Endothelial cell (in vitro differentiated cells): Measurements from ENCODE around the gene MYH1. TPM values are rescaled to one million over a fixed set of nuclear protein-coding genes. Genes with fewer than 3 reads are reported as not detected.

ENCODE experiments used
- DNase-seq: peaks from one replicate; pipeline ENCODE4 v3.0.0; 2021; ENCODE audit warnings: low spot score
- H3K27ac Mint-ChIP-seq: one replicate; pipeline ENCODE4 v1.8.0; 2021; ENCODE audit warnings: mixed read lengths, inconsistent platforms; ENCODE audit not compliant: unreplicated experiment
- H3K27me3 Mint-ChIP-seq: one replicate; pipeline ENCODE4 v1.8.0; 2021; ENCODE audit warnings: mild to moderate bottlenecking, moderate library complexity, mixed read lengths, inconsistent platforms; ENCODE audit not compliant: unreplicated experiment
- H3K36me3 Mint-ChIP-seq: one replicate; pipeline ENCODE4 v1.8.0; 2021; ENCODE audit warnings: mild to moderate bottlenecking, low read depth, mixed read lengths, inconsistent platforms; ENCODE audit not compliant: unreplicated experiment
- H3K4me1 Mint-ChIP-seq: one replicate; pipeline ENCODE4 v1.8.0; 2021; ENCODE audit warnings: mild to moderate bottlenecking, mixed read lengths, inconsistent platforms; ENCODE audit not compliant: unreplicated experiment
- H3K4me3 Mint-ChIP-seq: one replicate; pipeline ENCODE4 v1.8.0; 2021; ENCODE audit warnings: mild to moderate bottlenecking, mixed read lengths, inconsistent platforms; ENCODE audit not compliant: unreplicated experiment
- H3K9me3 Mint-ChIP-seq: one replicate; pipeline ENCODE4 v1.8.0; 2021; ENCODE audit warnings: mixed read lengths, inconsistent platforms; ENCODE audit not compliant: unreplicated experiment
- total RNA-seq: library from RNA; stranded (reverse); fragmentation: NEBNext Ultra II Directional; extraction: Animal tissue kit (Norgen Biotek cat#: 25700); gene quantifications from one replicate; pipeline ENCODE4 v1.2.1, GENCODE V29; 2021; ENCODE audit not compliant: unreplicated experiment
- TF ChIP-seq, protein P1 (sequence below): fragments of 200-600 bp; sonication (generic); IDR thresholded peaks from one replicate; pipeline ENCODE4 v1.5.0; 2021; ENCODE audit warnings: antibody characterized with exemption; ENCODE audit not compliant: unreplicated experiment

MYH1 gene
- total RNA-seq, 1 donor from 2014 or later, result not detected

GRCh38 chr17:10516638-10517037 lies 1.7 kb downstream of the MYH1 start:
- Mint-ChIP-seq H3K27me3 (no peaks in the 10 kb centered on the region), H3K4me3 (no peak overlapping the region), H3K27ac (no peak overlapping the region), H3K36me3 (no peaks in the 10 kb centered on the region), H3K9me3 (no peaks in the 10 kb centered on the region), H3K4me1 (no peaks in the 10 kb centered on the region)
- no peak for DNase-seq
- TF ChIP-seq, protein P1, sequence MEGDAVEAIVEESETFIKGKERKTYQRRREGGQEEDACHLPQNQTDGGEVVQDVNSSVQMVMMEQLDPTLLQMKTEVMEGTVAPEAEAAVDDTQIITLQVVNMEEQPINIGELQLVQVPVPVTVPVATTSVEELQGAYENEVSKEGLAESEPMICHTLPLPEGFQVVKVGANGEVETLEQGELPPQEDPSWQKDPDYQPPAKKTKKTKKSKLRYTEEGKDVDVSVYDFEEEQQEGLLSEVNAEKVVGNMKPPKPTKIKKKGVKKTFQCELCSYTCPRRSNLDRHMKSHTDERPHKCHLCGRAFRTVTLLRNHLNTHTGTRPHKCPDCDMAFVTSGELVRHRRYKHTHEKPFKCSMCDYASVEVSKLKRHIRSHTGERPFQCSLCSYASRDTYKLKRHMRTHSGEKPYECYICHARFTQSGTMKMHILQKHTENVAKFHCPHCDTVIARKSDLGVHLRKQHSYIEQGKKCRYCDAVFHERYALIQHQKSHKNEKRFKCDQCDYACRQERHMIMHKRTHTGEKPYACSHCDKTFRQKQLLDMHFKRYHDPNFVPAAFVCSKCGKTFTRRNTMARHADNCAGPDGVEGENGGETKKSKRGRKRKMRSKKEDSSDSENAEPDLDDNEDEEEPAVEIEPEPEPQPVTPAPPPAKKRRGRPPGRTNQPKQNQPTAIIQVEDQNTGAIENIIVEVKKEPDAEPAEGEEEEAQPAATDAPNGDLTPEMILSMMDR, result no peak

- DNase-seq, result no peak
- Mint-ChIP-seq H3K27me3 (no peaks in the 10 kb centered on the region), H3K4me1 (no peaks in the 10 kb centered on the region), H3K9me3 (no peaks in the 10 kb centered on the region), H3K36me3 (no peaks in the 10 kb centered on the region), H3K27ac (no peak overlapping the region), H3K4me3 (no peak overlapping the region)
- TF ChIP-seq, protein P1, result no peak
These were observed 2.3 kb downstream of the MYH1 start for GRCh38 chr17:10516065-10516464.

DNA sequence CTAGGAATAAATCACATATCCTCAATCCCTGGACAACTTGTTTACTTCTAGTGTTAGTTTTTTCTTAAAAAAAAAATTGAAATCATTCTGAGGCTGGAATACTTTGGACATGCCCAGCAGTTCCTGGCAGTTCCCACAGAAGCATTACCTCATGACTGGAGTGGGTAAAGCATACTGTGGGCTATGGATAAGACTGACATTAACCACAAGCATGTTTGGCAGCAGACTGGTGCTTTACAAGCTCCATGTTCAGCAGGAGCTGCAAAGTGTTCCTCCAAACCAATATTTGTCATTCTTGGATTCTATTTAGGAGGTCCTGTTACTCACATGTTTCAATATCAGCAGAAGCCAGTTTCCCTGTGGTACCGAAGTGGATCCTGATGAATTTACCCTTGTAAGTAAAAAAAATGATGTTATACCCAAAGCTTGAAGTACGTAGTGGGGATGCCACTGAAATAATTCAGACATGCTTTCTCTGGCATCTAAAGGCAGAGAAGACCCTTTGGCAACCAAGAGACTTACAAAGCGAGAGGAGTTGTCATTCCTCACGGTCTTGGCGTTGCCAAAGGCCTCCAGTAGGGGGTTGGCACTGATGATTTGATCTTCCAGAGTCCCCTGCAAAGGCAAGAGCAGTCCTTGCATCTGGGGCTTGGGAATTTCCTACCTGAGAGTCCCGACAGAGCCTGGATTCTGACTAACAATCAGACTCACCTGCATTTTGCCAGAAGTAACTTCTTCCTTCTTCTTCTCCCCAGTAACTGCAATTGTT lies 4.9 kb downstream of the MYH1 start:
- TF ChIP-seq, protein P1, result no peak
- Mint-ChIP-seq H3K4me1 (no peaks in the 10 kb centered on the region), H3K9me3 (no peaks in the 10 kb centered on the region)

DNA sequence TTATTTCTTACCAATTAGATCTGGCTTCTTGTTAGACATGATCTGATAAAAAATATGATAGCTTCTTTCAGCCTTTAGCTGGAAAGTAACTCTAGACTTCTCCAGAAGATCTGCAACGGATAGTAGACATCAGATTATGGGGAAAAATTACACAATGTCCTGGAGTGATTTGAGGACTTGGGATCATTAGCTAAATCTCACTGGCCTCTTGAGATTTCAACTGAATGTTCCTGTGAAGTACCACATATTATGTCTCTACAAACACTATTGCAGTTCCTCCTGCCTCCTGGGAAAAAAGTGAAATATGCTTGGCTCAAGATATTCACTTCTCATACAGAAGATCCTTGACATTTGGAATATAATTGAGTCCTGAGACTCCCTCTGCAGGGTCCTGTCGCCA lies 5.5 kb downstream of the MYH1 start:
- Mint-ChIP-seq H3K36me3 (no peaks in the 10 kb centered on the region), H3K9me3 (no peaks in the 10 kb centered on the region), H3K27ac (no peak overlapping the region), H3K4me3 (no peak overlapping the region), H3K4me1 (no peaks in the 10 kb centered on the region), H3K27me3 (no peaks in the 10 kb centered on the region)
- TF ChIP-seq, protein P1, result no peak
- DNase-seq, result no peak

More for the DNA sequence above, 4.9 kb downstream of the MYH1 start:
- H3K27me3 Mint-ChIP-seq, result no peaks in the 10 kb centered on the region
- DNase-seq, result no peak
- no peak overlapping the region for H3K27ac Mint-ChIP-seq
- H3K36me3 Mint-ChIP-seq, result no peaks in the 10 kb centered on the region
- H3K4me3 Mint-ChIP-seq, result no peak overlapping the region

- Mint-ChIP-seq H3K36me3 (no peaks in the 10 kb centered on the region), H3K9me3 (no peaks in the 10 kb centered on the region), H3K27me3 (no peaks in the 10 kb centered on the region), H3K4me1 (peaks cover 3% of the 10 kb centered on the region), H3K4me3 (no peak overlapping the region), H3K27ac (no peak overlapping the region)
- TF ChIP-seq, protein P1, result no peak
- no peak for DNase-seq
These were observed 18.4 kb downstream of the MYH1 start for GRCh38 chr17:10499950-10500349.
